Left lung (tissue), 10 donors: ENCODE data around the gene PDZD7. TPM values are rescaled to one million over a fixed set of nuclear protein-coding genes. Genes with fewer than 3 reads are reported as not detected.

Experiments used
- ATAC-seq: fragments of 200-7000 bp; cut with Tn5 transposase; one replicate; pipeline ENCODE4 v1.9.1; 2020; ENCODE audit warnings: moderate library complexity
- DNase-seq, 4 donors: peaks; one replicate each; pipeline ENCODE4 v3.0.0-alpha.2; 2013 to 2020
- H3K27ac ChIP-seq, 2 donors: fragments of 200-600 bp; sonication (generic) in 1 of 2; one replicate each; pipeline versions ENCODE4 v1.5.0 to v1.8.0; 2020 to 2021
- H3K27me3 ChIP-seq, 2 donors: fragments of 200-600 bp; sonication (generic) in 1 of 2; one replicate each; pipeline versions ENCODE4 v1.5.0 to v1.8.0; 2020 to 2021
- H3K36me3 ChIP-seq, 2 donors: fragments of 200-600 bp; sonication (generic) in 1 of 2; one replicate each; pipeline versions ENCODE4 v1.5.0 to v1.8.0; 2020 to 2021
- H3K4me1 ChIP-seq, 2 donors: fragments of 200-600 bp; one replicate each; pipeline ENCODE4 v1.8.0; 2021
- H3K4me3 ChIP-seq, 2 donors: fragments of 200-600 bp; sonication (generic) in 1 of 2; one replicate each; pipeline versions ENCODE4 v1.5.0 to v1.8.0; 2020 to 2021; ENCODE audit warnings: mild to moderate bottlenecking in 1 of 2
- H3K9me3 ChIP-seq, 2 donors: fragments of 200-600 bp; sonication (generic) in 1 of 2; one replicate each; pipeline versions ENCODE4 v1.5.0 to v1.8.0; 2020 to 2021
- CTCF ChIP-seq, 2 donors: fragments of 200-600 bp; sonication (generic) in 1 of 2; IDR thresholded peaks; one replicate each; pipeline versions ENCODE4 v1.5.0 to v1.8.0; 2021; ENCODE audit warnings: antibody characterized with exemption in 2 of 2
- intact Hi-C, 2 donors: fragments of 100-400 bp; cut with DNase I; formaldehyde crosslinking; loops; one replicate each; pipeline versions ENCODE4 v1.11.2 to v1.14.2; 2022
- polyA plus RNA-seq, 6 donors: library from polyadenylated mRNA; unstranded; fragments of 120-200 nt; gene quantifications; one replicate each; pipeline ENCODE4 v1.2.1, GENCODE V29; 2013; ENCODE audit not compliant: insufficient read length in 6 of 6
- total RNA-seq, 2 donors: library from RNA; stranded (reverse); fragmentation: NEBNext Ultra II Directional; extraction: Animal tissue kit (Norgen Biotek cat#: 25700); gene quantifications; one replicate each; pipeline ENCODE4 v1.2.1, GENCODE V29; 2021
- donor health status: DM: no; HTN: yes; CAD: no.
- donor health status: DM: no; HTN: no; CAD: no.

The PDZD7 gene
- total and polyA plus RNA-seq, 8 donors, result 0.41 to 0.96 (median 0.71) TPM

- Histone ChIP-seq H3K4me1 (peaks cover 14 to 33% of the 10 kb centered on the region in 2 donors), H3K27ac (peak within 1 kb of the TSS; percentile 34 to 79), H3K36me3 (peaks cover 0 to 47% of the 10 kb centered on the region in 2 donors), H3K4me3 (peak within 1 kb of the TSS; percentile 73 to 92), H3K9me3 (no peaks in the 10 kb centered on the region), H3K27me3 (no peaks in the 10 kb centered on the region)
- no peak for TF ChIP-seq CTCF (IDR thresholded peaks at IDR 0.05)
- DNase-seq, result peak; percentile 81 to 94 (median 84)
- peak; percentile 96 for ATAC-seq
- intact Hi-C loops, result no loop called here
These were observed 43.8 kb downstream of the PDZD7 start, which contains the start of the genes MRPL43 and TWNK for GRCh38 chr10:100986952-100987684. Gene MRPL43 (minus strand): TSS chr10:100987497. CDS start chr10:100987443, 54 bp downstream. Gene TWNK (plus strand): TSS chr10:100987543. CDS start chr10:100988211, 668 bp downstream.

DNA sequence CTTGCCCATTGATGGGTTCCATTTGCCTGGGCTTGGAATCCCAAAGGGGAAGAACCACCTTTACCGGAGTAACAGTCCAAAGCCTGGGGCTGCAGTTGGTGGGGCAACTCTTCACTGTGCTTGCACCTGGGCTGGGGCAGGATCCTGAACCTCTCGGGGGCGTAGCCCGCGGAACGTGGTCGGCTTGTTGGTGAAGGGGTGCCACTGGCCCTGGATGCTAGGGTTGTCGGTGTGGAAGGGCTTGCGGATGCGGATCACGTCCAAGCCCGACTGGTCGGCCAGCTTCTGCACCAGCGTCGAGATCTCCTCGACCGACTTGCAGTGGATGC is 44.3 kb downstream of the PDZD7 start:
- Histone ChIP-seq H3K4me3 (peak overlapping the region; percentile 73 to 92), H3K9me3 (no peaks in the 10 kb centered on the region), H3K36me3 (peaks cover 0 to 45% of the 10 kb centered on the region in 2 donors), H3K4me1 (peaks cover 14 to 33% of the 10 kb centered on the region in 2 donors), H3K27me3 (no peaks in the 10 kb centered on the region), H3K27ac (no peak overlapping the region)
- intact Hi-C loops, result no loop called here
- DNase-seq (no peak), ATAC-seq (no peak)
- TF ChIP-seq CTCF (IDR thresholded peaks at IDR 0.05), result no peak

- Histone ChIP-seq H3K4me3 (no peak overlapping the region), H3K4me1 (peaks cover 14 to 33% of the 10 kb centered on the region in 2 donors), H3K36me3 (peaks cover 0 to 45% of the 10 kb centered on the region in 2 donors), H3K27me3 (no peaks in the 10 kb centered on the region), H3K9me3 (no peaks in the 10 kb centered on the region), H3K27ac (no peak overlapping the region)
- TF ChIP-seq CTCF (IDR thresholded peaks at IDR 0.05), result no peak
- DNase-seq (no peak), ATAC-seq (no peak)
- intact Hi-C loops, result no loop called here
These were observed 45.6 kb downstream of the PDZD7 start for GRCh38 chr10:100985336-100985735.

DNA sequence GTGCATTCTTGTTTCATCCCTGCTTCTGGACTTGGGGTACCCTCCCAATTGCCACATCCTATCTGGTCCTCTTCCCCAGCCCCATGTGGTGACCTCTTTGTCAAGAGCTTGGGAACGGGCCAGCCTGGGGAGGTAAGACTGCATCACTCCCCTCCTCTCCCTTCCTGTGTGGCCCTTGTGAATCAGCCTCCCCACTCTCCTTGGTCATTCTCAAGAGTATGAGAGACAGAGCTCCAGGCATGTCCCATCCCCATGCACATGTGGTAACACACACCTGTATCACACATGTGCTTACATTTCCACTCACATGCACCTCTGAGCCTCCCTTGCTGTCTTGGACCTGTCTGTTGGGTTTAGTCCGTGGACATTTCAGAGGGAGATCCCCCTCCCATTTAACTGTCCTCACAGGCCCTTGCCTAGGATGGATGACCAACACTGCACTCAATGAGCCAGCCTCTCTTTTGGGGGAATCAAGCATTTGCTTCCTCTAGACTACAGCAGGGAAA is 46.2 kb downstream of the PDZD7 start:
- TF ChIP-seq CTCF (IDR thresholded peaks at IDR 0.05), result no peak
- intact Hi-C loops, result no loop called here
- no peak overlapping the region for H3K4me3 ChIP-seq
- ATAC-seq (no peak), DNase-seq (no peak)
- H3K27ac ChIP-seq, result no peak overlapping the region
- H3K9me3 ChIP-seq, result no peaks in the 10 kb centered on the region
- peaks cover 0 to 45% of the 10 kb centered on the region in 2 donors for H3K36me3 ChIP-seq
- H3K4me1 ChIP-seq, result peaks cover 14 to 31% of the 10 kb centered on the region in 2 donors
- H3K27me3 ChIP-seq, result no peaks in the 10 kb centered on the region

DNA sequence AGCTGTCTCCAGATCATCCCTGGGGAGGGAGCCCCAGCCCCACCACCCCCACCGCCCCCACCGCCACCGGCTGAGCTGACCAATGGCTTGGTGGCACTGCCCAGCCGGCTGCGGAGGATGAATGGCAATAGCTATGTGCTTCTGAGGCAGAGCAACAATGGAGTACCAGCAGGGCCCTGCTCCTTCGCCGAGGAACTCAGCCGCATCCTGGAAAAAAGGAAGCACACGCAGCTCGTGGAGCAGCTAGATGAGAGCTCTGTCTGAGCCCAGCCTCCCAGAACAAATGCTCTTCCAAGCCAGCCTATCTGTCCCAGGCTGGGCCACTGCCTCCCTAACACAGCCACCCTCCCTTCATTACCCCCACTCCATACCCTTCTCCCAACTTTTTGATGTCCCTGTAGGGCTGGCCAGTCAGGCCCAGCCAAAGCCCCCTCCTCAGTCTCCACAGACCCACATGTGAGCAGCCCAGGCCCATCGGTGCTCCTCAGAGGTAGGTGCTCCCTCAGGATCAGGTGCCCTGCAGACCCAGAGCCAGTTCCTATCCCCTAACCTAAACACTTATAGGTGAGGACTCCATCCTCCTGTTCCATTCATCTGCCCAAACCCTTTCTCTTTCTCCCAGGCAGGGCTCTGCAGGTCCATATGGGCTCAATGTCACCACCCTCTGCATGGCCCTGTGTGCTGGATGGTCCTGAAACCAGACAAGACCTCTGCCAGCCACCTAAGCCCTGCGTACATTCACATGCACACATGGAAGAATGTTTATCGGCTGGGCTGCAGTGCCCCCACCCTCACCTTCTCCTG is 46.9 kb downstream of the PDZD7 start:
- intact Hi-C loops, result no loop called here
- Histone ChIP-seq H3K27ac (no peak overlapping the region), H3K27me3 (no peaks in the 10 kb centered on the region), H3K9me3 (no peaks in the 10 kb centered on the region), H3K4me3 (no peak overlapping the region), H3K36me3 (peaks cover 0 to 46% of the 10 kb centered on the region in 2 donors), H3K4me1 (peaks cover 14 to 25% of the 10 kb centered on the region in 2 donors)
- DNase-seq, result no peak
- ATAC-seq, result no peak
- no peak for TF ChIP-seq CTCF (IDR thresholded peaks at IDR 0.05)
